GM10266 (cell line): ENCODE data around the gene TFB1M.

ENCODE experiments used
- DNase-seq: peaks from one replicate; pipeline ENCODE4 v3.0.0; 2012; ENCODE audit errors: extremely low spot score
- TF ChIP-seq, protein P1 (sequence below): IDR thresholded peaks from 2 replicates; pipeline ENCODE4 v1.5.1; 2012; ENCODE audit warnings: mild to moderate bottlenecking, low read depth; ENCODE audit not compliant: control insufficient read depth, insufficient read depth; ENCODE audit errors: missing control alignments

The TFB1M gene

DNA sequence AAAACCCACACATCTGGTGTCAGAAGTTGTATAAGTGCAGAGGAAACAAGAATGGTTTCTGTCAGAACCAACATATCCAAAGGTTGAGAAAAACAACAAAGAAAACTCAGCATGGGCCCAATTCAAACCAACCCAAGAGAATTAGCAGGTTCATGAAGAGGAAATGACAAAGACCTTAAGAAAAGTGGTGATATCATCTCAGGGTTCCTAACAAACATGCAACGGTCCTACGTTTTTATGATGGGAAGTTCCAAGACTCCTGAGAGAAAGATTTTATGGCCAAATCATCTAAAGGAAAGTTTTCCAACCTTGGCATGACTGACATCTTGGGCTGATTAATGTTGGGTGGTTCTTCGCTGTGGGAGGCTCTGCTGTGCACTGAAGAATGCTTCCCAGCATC lies 23.0 kb downstream of the TFB1M start:
- DNase-seq: no peak

DNA sequence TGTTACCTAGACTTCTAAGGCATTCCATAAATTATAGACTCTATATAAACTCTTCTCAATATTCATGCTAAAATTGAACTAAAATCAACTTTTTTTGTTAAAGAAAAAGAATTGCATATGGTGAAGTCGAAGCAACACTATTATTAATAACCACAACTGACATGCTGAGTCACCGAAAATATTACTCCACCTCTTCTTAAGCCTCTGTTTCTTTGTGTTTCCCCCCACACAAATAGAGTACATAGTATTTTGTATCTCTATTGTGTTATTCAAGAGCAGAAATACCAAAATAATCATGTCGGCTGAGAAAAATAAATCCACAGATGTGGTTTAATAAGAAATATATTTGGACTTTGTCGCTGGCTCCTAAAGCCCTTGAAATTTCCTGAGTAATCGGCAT lies 23.8 kb downstream of the TFB1M start:
- no peak for DNase-seq
- TF ChIP-seq, protein P1, sequence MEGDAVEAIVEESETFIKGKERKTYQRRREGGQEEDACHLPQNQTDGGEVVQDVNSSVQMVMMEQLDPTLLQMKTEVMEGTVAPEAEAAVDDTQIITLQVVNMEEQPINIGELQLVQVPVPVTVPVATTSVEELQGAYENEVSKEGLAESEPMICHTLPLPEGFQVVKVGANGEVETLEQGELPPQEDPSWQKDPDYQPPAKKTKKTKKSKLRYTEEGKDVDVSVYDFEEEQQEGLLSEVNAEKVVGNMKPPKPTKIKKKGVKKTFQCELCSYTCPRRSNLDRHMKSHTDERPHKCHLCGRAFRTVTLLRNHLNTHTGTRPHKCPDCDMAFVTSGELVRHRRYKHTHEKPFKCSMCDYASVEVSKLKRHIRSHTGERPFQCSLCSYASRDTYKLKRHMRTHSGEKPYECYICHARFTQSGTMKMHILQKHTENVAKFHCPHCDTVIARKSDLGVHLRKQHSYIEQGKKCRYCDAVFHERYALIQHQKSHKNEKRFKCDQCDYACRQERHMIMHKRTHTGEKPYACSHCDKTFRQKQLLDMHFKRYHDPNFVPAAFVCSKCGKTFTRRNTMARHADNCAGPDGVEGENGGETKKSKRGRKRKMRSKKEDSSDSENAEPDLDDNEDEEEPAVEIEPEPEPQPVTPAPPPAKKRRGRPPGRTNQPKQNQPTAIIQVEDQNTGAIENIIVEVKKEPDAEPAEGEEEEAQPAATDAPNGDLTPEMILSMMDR: no peak

More for the DNA sequence above, 23.0 kb downstream of the TFB1M start:
- TF ChIP-seq, protein P1: no peak

DNA sequence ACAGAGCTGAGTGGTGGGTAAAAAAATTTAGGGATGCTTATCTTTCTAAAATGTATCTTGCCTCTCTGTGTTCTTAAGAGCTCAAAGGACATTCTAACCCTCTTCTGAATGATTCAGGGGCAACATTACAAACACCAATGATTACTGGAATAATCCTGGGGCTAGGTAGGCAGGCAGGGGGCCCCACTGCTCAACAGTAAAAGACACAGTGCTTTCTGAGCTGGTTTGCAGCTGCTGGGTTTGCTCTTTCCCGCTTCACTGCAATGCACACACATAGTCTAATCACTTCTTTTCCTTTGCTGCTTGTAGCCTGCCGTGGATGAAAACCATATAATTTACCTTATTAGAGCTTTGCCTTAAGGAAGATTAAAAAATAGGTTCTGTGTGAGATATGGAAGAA lies 26.5 kb downstream of the TFB1M start:
- TF ChIP-seq, protein P1: no peak
- no peak for DNase-seq

GRCh38 chr6:155284775-155285174 lies 29.5 kb downstream of the TFB1M start:
- DNase-seq: no peak
- TF ChIP-seq, protein P1: no peak

- TF ChIP-seq, protein P1: no peak
- DNase-seq: no peak
Measured at GRCh38 chr6:155278319-155279049, 35.8 kb downstream of the TFB1M start.

- TF ChIP-seq, protein P1: no peak
Measured at GRCh38 chr6:155276638-155277037, 37.6 kb downstream of the TFB1M start.

GRCh38 chr6:155275808-155276480 lies 38.3 kb downstream of the TFB1M start:
- DNase-seq: no peak
- TF ChIP-seq, protein P1: no peak

More at GRCh38 chr6:155276638-155277037, 37.6 kb downstream of the TFB1M start:
- no peak for DNase-seq
